ENCODE results near the gene RUNDC1.
"Not testable (repeated sequence)": the region's sequence is repeated elsewhere in the genome, so short reads cannot be mapped to it uniquely, and the experiment has no call there.

RUNDC1 gene

DNA sequence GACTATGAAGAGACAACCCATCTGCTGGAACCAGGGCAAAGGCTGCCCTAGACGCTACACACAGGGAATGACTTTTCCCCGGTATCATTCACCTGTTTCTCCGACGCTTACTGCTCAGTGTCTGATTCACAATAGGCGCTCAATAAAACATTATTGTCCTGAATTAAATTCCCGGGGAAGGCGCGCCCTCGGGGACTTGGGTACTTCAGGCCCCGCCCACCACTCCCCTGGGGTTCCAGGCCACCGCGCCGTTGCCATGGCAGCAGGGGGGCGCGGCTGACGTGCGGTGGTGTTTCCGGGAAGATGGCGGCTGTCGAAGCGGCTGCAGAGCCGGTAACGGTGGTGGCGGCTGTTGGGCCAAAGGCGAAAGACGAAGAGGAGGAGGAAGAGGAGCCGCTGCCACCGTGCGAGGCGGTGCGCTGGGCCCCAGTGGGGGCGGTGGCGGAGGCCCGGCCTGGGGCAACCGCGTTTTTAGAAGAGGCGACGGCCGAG, at the start of gene RUNDC1:
RUNDC1 (plus strand) TSS at position 292 of the 492 bp plus-strand sequence; CDS start at position 304, 12 bp downstream.
- in situ Hi-C loops (cut with MboI; ENCODE audit: low sequenced_read_pairs), result no loop called here

DNA sequence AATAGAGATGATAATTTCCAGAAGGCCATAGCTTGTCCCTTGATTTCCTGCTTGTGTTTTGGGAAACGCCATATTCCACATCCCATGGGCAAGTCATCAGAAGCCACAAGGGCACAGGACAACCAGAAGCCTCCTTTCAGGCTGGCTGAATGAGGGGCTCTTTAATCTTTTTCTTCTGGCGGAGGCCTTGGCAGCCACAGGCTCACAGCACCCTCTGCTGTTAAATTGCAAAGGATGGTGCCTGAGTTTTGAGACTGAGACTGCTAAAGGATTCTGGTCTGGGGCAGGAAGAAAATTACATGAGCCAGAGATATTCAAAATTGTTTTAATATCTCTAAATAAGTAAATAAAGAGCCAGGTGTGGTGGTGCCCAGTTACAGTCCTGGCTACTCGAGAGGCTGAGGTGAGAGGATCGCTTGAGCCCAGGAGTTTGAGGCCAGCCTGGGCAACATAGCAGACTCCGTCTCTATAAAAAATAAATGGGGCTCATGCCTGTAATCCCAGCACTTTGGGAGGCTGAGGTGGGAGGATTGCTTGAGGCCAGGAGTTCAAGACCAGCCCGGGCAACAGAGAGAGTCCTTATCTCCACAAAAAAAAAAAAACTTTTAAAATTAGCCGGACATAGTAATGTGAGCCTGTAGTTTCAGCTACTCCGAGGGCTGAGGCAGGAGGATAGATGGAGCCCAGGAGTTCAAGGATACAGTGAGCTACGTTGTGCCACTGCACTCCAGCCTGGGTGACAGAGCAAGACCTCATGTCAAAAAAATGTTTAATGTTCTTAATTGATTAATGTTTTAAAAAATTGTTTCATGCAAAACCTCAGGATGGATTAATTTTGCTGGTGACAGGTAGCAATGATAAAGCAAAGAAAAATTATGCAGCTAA, 42.4 kb upstream of the RUNDC1 start:
- in situ Hi-C loops (cut with MboI; ENCODE audit: low sequenced_read_pairs), result loop anchor here (25.0 kb wide), 1 partner anchor 226 kb away; no protein-coding TSS in a partner anchor

DNA sequence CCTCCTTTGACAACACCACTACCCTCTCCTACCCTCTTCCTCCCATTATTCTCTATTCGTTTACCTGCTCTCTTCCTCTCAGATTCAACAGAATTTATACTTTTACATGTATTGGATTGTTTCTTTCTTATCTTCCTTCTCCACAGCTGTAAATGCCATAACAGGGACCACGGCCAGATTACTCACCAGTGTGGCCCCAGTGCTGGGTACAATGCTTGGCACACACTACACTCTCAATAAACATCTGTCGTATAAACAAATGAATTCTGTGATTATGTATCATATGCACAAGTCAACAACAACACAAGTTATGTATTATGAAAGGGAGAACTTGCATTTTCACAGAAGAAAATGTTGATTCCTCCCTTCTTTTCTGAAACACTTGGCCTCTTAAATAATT, 36.2 kb upstream of the RUNDC1 start:
- in situ Hi-C loops (cut with MboI; ENCODE audit: low sequenced_read_pairs), result loop anchor here (25.0 kb wide), 1 partner anchor 232 kb away; no protein-coding TSS in a partner anchor

GRCh38 chr17:42946812-42947211, 33.6 kb upstream of the RUNDC1 start:
- in situ Hi-C loops (cut with MboI; ENCODE audit: low sequenced_read_pairs), result loop anchor here (25.0 kb wide), 1 partner anchor 235 kb away; no protein-coding TSS in a partner anchor

GRCh38 chr17:42950044-42950783, 30.2 kb upstream of the RUNDC1 start:
- in situ Hi-C loops (cut with MboI; ENCODE audit: low sequenced_read_pairs), result no loop called here

GRCh38 chr17:42953669-42954068, 26.7 kb upstream of the RUNDC1 start:
- in situ Hi-C loops (cut with MboI; ENCODE audit: low sequenced_read_pairs), result no loop called here

GRCh38 chr17:42964161-42964932, 16.0 kb upstream of the RUNDC1 start, which contains the start of gene AARSD1:
Gene AARSD1 (minus strand): TSS chr17:42964454. CDS start chr17:42964440, 14 bp downstream.
- in situ Hi-C loops (cut with MboI; ENCODE audit: low sequenced_read_pairs), result no loop called here

GRCh38 chr17:42967925-42968324, 12.4 kb upstream of the RUNDC1 start:
- in situ Hi-C loops (cut with MboI; ENCODE audit: low sequenced_read_pairs), result no loop called here

DNA sequence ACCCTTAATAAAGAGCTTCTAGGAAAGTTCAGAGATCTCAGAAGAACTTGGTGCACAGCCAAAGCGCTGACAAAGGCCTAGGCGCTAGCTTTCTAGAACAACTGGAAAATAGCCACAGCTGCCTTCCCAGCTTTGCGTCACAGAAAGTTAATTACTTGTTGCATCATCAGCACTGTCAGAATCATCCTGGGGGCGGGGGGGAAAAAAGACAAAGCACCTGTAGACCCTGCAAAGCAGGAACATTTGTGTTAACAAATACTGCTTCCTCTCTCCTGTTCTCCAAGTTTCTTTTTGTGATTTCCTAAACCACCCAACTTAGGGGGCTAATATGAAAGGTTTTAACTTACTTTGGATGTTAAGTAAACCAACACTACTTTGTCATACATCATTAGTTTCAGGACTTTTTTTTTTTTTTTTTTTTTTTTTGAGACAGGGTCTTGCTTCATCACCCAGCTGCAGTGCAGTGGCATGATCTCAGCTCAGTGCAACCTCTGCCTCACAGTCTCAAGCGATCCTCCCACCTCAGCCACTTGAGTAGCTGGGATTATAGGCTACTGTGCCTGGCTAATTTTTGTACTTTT, 11.3 kb upstream of the RUNDC1 start:
- in situ Hi-C loops (cut with MboI; ENCODE audit: low sequenced_read_pairs), result no loop called here

- in situ Hi-C loops (cut with MboI; ENCODE audit: low sequenced_read_pairs), result no loop called here
These were observed 8.8 kb upstream of the RUNDC1 start for GRCh38 chr17:42971589-42971988.

- in situ Hi-C loops (cut with MboI; ENCODE audit: low sequenced_read_pairs), result not testable (repeated sequence)
These were observed 7.0 kb upstream of the RUNDC1 start for GRCh38 chr17:42973323-42973722.

DNA sequence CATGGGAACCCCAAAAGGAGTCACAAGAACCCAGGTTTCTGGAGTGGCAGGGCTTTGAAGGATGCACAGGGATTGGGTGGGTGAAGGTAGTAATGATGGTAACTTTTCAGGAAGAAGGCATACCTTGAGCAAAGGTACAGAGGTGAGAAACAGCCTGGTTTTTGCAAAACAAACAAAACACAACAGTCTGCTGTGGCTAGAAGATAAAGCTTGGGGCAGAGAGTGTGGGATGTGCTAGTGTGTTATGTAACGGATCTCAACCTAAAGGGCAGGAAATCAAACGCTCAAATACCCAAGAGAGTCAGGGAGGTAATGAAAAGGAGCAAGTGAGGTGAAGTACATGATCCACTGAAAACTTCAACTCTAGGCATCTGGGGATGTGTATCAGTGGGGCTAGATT, 5.1 kb upstream of the RUNDC1 start:
- in situ Hi-C loops (cut with MboI; ENCODE audit: low sequenced_read_pairs), result no loop called here

DNA sequence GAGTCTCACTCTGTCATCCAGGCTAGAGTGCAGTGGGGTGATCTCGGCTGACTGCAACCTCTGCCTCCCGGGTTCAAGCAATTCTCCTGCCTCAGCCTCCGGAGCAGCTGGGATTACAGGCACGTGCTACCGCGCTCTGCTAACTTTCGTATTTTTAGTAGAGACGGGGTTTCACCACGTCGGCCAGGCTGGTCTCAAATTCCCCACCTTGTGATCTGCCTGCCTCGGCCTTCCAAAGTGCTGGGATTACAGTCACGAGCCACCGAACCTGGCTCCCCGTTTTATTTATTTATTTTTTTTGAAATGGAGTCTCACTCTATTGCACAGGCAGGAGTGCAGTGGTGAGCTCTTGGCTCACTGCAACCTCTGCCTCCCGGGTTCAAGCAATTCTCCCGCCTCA, 4.7 kb upstream of the RUNDC1 start:
- in situ Hi-C loops (cut with MboI; ENCODE audit: low sequenced_read_pairs), result not testable (repeated sequence)

GRCh38 chr17:42979511-42980273, 673 bp upstream of the RUNDC1 start, which contains the start of gene PTGES3L:
Gene PTGES3L (minus strand): TSS chr17:42980080. CDS start chr17:42980053, 27 bp downstream.
- in situ Hi-C loops (cut with MboI; ENCODE audit: low sequenced_read_pairs), result no loop called here

DNA sequence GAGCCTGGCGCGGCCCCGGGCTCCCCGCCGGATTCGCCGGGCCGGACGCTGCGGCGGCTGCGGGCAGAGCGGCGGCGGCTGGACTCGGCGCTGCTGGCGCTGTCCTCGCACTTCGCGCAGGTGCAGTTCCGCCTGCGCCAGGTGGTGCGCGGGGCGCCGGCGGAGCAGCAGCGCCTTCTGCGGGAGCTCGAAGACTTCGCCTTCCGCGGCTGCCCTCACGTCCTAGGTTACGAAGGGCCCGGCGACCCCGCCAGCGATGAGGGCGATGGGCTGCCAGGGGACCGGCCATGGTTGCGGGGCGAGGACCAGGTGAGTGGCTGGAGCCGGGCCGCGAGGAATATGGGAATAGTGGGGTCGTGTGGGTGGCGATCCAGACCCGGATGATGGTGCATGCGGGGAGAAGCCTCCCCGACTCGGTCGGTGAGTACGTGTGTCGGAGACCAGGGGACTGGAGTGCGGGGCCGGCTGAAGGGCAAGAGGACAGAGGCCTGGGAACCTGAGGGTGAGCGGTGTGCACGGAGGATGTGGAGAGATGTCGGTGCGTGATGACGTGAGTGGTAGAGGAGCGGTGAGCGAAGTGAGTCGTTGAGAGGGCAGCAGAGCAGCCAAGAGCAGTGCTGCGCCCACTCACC, 517 bp downstream of the RUNDC1 start:
- in situ Hi-C loops (cut with MboI; ENCODE audit: low sequenced_read_pairs), result no loop called here

- in situ Hi-C loops (cut with MboI; ENCODE audit: low sequenced_read_pairs), result no loop called here
These were observed 1.9 kb downstream of the RUNDC1 start for GRCh38 chr17:42982266-42982665.

DNA sequence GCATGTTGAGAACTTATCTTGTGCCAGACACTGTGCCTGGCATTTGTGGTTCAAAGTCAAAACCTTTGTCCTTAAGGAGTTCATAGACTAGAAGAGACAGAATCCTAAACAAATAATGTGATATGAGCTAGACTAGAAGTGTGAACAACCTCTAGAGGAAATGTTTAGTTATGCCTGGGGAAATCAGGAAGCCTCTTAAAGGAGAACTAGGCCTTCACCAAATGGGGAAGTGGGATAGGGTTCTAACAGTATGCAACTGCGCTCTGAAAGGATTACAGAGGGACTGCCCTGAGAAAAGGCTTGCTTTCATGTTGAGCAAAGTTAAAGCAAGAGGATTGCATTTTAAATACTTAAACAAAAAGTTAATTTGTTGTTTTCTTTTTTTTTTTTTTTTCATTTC, 4.9 kb downstream of the RUNDC1 start:
- in situ Hi-C loops (cut with MboI; ENCODE audit: low sequenced_read_pairs), result no loop called here

- in situ Hi-C loops (cut with MboI; ENCODE audit: low sequenced_read_pairs), result no loop called here
These were observed 8.8 kb downstream of the RUNDC1 start for GRCh38 chr17:42989141-42989540.
